Kidney epithelial cell (primary cell): ENCODE results near the gene NFATC2. TPM values are rescaled to one million over a fixed set of nuclear protein-coding genes. Genes with fewer than 3 reads are reported as not detected.

ENCODE experiments used
- DNase-seq: peaks from one replicate; pipeline ENCODE4 v3.0.0-alpha.2; 2010; ENCODE audit warnings: low read depth
- H3K27me3 ChIP-seq: 2 replicates; pipeline ENCODE4 v1.6.0; 2011; ENCODE audit warnings: low read length; ENCODE audit not compliant: control insufficient read depth, insufficient read depth
- H3K36me3 ChIP-seq: 2 replicates; pipeline ENCODE4 v1.5.1; 2011; ENCODE audit warnings: low read length; ENCODE audit not compliant: control insufficient read depth, insufficient read depth
- H3K4me3 ChIP-seq: 2 replicates; pipeline ENCODE4 v1.5.1; 2011; ENCODE audit warnings: low read depth, mild to moderate bottlenecking, control low read depth, low read length
- CTCF ChIP-seq: IDR thresholded peaks from 2 replicates; pipeline ENCODE4 v1.5.1; 2011; ENCODE audit warnings: mild to moderate bottlenecking, moderate library complexity, low read length, control low read depth, inconsistent platforms; ENCODE audit not compliant: insufficient read depth, poor library complexity, severe bottlenecking
- total RNA-seq: library from RNA; depleted of rRNA; stranded (reverse); fragments of >200 nt; gene quantifications from 2 replicates; pipeline ENCODE4 v1.2.3, GENCODE V29; 2015

Gene NFATC2
- total RNA-seq, 1 donor from 2014 or later, result 2.9 TPM

GRCh38 chr20:51470907-51471411, 71.6 kb downstream of the NFATC2 start:
- H3K36me3 ChIP-seq, result no peaks in the 10 kb centered on the region
- no peak for DNase-seq
- H3K4me3 ChIP-seq, result no peak overlapping the region
- H3K27me3 ChIP-seq, result no peaks in the 10 kb centered on the region
- TF ChIP-seq CTCF, result no peak

- Histone ChIP-seq H3K36me3 (no peaks in the 10 kb centered on the region), H3K27me3 (no peaks in the 10 kb centered on the region), H3K4me3 (no peak overlapping the region)
- DNase-seq, result no peak
- TF ChIP-seq CTCF, result no peak
Observed at GRCh38 chr20:51470499-51470820, 72.1 kb downstream of the NFATC2 start.

- no peaks in the 10 kb centered on the region for H3K36me3 ChIP-seq
- H3K4me3 ChIP-seq, result no peak overlapping the region
- no peaks in the 10 kb centered on the region for H3K27me3 ChIP-seq
- no peak for TF ChIP-seq CTCF
- no peak for DNase-seq
Observed at GRCh38 chr20:51469578-51470498, 72.7 kb downstream of the NFATC2 start.

GRCh38 chr20:51469046-51469445, 73.5 kb downstream of the NFATC2 start:
- no peak for DNase-seq
- no peak for TF ChIP-seq CTCF
- Histone ChIP-seq H3K36me3 (no peaks in the 10 kb centered on the region), H3K4me3 (no peak overlapping the region), H3K27me3 (no peaks in the 10 kb centered on the region)

- no peak overlapping the region for H3K4me3 ChIP-seq
- no peak for TF ChIP-seq CTCF
- DNase-seq, result no peak
- H3K27me3 ChIP-seq, result no peaks in the 10 kb centered on the region
- H3K36me3 ChIP-seq, result no peaks in the 10 kb centered on the region
Observed at GRCh38 chr20:51468636-51469035, 73.9 kb downstream of the NFATC2 start.

- Histone ChIP-seq H3K4me3 (no peak overlapping the region), H3K36me3 (no peaks in the 10 kb centered on the region), H3K27me3 (no peaks in the 10 kb centered on the region)
- no peak for DNase-seq
- no peak for TF ChIP-seq CTCF
Observed at GRCh38 chr20:51467956-51468626, 74.4 kb downstream of the NFATC2 start.
